GM21447 (cell line): ENCODE data around the gene MUS81.
A peak's percentile ranks its signal among the peaks of the same experiment; 100 is the strongest.
"Not testable (repeated sequence)": the region's sequence is repeated elsewhere in the genome, so short reads cannot be mapped to it uniquely, and the experiment has no call there.

Source experiments
- ATAC-seq: cut with Tn5 transposase; IDR thresholded peaks from one replicate; pipeline ENCODE4 v1.9.1; 2021; ENCODE audit not compliant: unreplicated experiment

Gene MUS81, protein sequence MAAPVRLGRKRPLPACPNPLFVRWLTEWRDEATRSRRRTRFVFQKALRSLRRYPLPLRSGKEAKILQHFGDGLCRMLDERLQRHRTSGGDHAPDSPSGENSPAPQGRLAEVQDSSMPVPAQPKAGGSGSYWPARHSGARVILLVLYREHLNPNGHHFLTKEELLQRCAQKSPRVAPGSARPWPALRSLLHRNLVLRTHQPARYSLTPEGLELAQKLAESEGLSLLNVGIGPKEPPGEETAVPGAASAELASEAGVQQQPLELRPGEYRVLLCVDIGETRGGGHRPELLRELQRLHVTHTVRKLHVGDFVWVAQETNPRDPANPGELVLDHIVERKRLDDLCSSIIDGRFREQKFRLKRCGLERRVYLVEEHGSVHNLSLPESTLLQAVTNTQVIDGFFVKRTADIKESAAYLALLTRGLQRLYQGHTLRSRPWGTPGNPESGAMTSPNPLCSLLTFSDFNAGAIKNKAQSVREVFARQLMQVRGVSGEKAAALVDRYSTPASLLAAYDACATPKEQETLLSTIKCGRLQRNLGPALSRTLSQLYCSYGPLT

DNA sequence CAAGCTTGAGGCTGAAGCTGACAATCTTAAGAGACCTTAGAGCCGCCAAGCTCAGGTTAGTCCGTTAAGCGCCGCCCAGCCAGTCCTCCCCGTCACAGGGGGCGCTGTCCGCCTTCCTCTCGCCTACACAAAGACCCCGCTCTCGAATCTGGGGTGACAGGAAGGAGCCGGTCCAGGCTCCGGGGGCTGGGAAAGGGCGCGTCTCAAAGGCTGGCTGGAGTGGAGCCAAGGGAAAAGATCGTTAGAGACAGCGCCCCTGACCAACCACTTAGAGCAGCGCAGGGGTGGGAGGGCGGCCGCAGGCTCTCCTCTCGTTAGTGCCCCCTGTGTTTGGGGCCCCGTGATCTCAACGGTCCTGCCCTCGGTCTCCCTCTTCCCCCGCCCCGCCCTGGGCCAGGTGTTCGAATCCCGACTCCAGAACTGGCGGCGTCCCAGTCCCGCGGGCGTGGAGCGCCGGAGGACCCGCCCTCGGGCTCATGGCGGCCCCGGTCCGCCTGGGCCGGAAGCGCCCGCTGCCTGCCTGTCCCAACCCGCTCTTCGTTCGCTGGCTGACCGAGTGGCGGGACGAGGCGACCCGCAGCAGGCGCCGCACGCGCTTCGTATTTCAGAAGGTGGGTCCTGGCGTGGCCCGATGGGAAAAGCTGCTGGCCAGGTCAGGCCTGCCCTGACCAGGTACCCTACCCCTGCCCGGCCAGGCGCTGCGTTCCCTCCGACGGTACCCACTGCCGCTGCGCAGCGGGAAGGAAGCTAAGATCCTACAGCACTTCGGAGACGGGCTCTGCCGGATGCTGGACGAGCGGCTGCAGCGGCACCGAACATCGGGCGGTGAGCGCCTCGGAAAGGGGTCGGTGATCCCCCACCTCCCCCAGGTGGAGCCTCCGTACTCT is at the start of gene MUS81:
Gene MUS81, plus strand, starts transcription at position 156 of the 887 bp plus-strand sequence. Its CDS starts 321 bp downstream, at position 477.
- ATAC-seq, result peak; percentile 37

- no peak for ATAC-seq
Observed at GRCh38 chr11:65811764-65812475, 48.3 kb upstream of the MUS81 start.

- ATAC-seq, result no peak
Observed at GRCh38 chr11:65814131-65814985, 45.9 kb upstream of the MUS81 start.

DNA sequence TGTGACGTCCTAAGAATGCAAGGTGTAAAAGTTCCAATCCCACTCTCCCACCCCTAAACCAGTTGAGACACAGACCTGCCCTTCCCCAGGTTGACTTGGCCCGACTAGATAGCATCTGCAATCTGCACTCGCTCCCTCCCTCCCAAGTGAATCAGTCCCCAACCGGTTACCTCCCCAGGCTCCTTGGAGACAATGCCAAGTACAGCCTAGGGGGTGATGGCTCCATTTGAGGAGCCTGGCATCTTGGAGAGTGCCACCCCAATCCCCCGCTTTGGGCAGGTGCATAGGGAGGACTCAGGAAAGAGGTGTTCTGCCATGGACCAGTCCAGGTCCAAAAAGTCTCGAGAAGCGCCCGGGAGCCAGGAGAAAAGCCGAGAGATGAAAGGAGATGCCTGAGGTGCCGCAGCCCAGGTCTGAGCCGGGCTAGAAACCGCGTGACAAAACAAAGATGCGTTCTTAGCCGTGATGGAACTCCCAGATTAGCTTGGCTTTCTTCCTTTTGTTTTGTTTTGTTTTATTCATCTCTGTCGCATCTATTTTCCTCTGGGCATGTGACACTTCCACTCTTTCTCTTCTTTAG is 45.2 kb upstream of the MUS81 start:
- ATAC-seq, result no peak

- no peak for ATAC-seq
Observed at GRCh38 chr11:65816696-65817095, 43.5 kb upstream of the MUS81 start.

DNA sequence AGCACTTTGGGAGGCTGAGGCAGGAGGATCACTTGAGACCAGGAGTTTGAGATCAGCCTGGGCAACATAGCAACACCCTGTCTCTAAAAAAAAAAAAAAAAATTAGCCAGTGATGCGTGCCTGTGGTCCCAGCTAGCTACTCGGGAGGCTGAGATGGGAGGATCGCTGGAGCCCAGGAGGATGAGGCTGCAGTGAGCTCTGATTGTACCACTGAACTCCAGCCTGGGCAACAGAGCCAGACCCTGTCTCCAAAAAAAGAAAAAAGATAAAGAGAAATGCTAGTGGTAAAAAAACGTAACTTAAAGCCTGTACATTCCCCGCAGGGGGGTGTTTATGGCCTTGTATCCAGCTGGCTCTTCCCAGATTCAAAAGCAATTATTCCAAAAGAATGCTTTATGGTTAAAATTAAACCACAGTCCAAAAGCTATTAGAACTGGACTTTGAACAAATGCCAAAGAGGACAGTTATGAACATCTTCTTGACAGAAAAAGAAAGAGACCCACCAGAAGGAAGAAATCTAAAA is 42.9 kb upstream of the MUS81 start:
- no peak for ATAC-seq

DNA sequence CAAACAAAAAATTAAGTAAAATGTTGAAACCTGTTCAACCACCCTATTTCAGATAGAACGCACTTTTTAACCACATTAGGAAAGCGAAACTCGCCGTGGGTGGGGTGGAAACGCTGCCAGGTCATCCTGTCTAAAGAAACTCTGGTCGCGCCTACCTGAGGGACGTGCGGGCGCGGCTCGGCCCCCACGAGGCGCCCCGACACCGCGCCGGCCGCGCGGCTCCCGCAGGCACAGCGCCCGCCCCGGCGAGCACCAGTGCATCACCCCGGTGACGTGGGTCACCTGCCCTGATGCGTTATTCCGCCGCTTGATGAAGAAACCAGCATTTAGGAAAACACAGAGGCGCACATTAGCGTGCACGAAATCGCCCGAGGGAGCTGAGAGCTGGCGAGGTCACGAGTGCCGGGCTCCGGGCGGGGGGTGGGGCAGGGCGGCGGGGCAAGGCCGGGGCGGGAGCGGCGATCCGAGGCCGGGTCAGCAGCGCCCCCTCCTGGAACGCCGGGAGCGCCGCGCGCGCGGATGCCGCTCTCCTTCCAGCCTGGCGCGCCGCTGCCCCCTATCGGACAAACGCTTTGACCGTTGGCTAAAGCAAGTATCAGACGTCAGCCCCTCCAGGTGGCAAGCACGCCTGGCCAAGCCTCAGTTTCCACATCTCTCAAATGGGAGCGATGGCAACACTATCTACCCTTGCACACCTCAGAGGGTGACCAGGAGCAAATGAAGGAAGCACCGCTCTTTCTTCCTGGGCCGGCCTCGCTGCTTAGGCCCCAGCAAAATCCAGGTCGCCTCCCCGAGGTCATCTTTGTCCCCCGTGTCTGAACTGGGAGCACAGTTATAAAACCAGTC is 42.2 kb upstream of the MUS81 start:
- ATAC-seq, result peak; percentile 59

DNA sequence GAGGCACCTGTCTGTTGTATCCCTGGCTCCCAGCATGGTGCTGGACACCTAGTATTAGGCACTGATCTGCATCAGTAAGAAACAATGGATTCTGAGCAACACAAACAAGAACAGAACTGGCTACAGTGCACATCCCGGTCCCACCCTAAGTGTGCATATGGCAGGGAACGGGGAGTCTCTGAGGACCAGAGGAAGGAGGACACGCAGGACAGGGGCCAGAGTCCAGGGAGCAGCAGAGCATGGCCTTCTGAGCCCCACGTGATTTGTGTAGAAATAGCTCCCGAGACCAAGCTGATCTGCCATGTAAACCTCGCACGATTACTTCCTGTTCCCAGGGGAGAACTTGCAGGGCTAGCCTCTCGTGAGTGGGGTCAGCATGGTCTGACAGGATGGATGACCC is 39.1 kb upstream of the MUS81 start:
- ATAC-seq, result no peak

- ATAC-seq, result no peak
Observed at GRCh38 chr11:65822776-65823528, 37.3 kb upstream of the MUS81 start.

GRCh38 chr11:65826984-65827735 is 33.1 kb upstream of the MUS81 start:
- ATAC-seq, result no peak

DNA sequence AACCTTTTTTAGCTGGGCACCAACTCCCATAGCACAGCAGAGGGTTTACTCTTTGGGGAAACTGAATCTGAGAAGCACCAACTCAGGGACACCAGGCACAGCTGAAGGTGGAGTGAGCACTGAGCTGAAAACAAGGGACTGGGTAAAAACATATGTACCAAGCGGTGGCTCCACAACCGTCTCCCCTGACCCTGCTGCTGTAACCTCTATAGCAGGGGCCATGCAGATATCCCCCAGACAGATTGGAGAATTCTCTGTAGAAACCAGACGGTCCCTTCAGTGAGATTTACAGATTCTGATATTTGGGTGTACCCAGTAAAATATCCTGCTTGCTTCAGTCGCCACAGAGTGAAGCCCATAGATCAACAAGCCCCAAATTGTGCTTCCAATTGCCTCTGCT is 30.8 kb upstream of the MUS81 start:
- no peak for ATAC-seq

DNA sequence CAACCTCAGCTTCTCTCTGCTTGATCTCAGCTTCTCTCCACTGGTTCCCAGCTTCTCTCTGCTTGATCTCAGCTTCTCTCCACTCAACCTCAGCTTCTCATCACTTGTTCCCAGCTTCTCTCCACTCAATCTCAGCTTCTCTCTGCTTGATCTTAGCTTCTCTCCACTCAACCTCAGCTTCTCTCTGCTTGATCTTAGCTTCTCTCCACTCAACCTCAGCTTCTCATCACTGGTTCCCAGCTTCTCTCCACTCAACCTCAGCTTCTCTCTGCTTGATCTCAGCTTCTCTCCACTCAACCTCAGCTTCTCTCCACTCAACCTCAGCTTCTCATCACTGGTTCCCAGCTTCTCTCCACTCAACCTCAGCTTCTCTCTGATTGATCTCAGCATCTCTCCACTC is 28.0 kb upstream of the MUS81 start:
- not testable (repeated sequence) for ATAC-seq

DNA sequence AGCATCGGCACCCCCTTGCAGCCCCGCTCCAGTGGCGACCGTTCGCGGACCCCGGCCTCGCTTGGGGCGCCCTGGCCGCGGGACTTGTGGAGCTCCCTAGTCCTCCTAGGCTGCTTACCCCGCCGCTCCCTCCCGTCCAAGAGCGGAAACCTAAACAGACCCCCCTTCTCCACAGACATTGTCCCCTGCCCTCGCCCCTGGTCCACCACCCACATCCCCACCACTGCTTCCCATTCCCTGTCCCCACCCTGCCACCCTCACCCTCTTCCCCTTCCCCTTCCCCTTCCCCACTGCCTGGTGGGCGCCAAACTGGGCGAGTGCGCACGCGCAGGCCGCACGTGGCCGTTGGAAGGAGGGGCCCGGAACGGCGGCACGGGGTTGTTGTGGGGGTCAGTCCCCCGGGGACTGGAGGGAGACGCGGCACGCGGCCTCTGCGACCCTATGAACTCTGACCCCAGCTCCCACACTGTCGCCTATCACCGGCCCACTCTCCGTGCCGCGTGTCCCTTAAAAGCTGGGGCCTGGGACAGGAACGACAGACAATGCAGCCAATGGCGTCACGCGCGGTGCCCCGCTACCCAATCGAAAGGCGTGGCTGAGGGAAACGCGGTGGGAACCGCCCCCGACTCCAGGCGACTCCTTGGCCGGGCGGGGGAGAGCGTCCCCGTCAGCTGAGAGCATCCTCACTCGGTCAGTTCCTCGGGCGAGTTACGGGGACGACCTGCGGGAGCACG is 26.8 kb upstream of the MUS81 start, which contains the start of gene SNX32:
Gene SNX32, plus strand, starts transcription at position 667 of the 734 bp plus-strand sequence. CDS start 103 bp downstream, outside the sequence.
- ATAC-seq, result peak; percentile 92

GRCh38 chr11:65834202-65834601 is 26.0 kb upstream of the MUS81 start:
- ATAC-seq, result no peak

- ATAC-seq, result no peak
Observed at GRCh38 chr11:65842144-65842543, 18.1 kb upstream of the MUS81 start.

GRCh38 chr11:65843811-65844210 is 16.4 kb upstream of the MUS81 start:
- no peak for ATAC-seq
